Duodenal mucosa (tissue), 2 donors: Measurements from ENCODE around the gene A2M.

Source experiments
- H3K27ac ChIP-seq: one replicate; pipeline ENCODE4 v1.7.0; 2013; ENCODE audit warnings: low read depth, low read length
- H3K27me3 ChIP-seq, 2 donors: one replicate each; pipeline ENCODE4 v1.7.0; 2013; ENCODE audit warnings: low read length in 2 of 2, control low read depth in 1 of 2; ENCODE audit not compliant: insufficient read depth in 2 of 2, control insufficient read depth in 1 of 2
- H3K36me3 ChIP-seq, 2 donors: one replicate each; pipeline ENCODE4 v1.7.0; 2013; ENCODE audit warnings: low read length in 2 of 2, control low read depth in 1 of 2; ENCODE audit not compliant: insufficient read depth in 2 of 2, control insufficient read depth in 1 of 2
- H3K4me1 ChIP-seq, 2 donors: one replicate each; pipeline ENCODE4 v1.7.0; 2013; ENCODE audit warnings: low read length in 2 of 2, control low read depth in 1 of 2; ENCODE audit not compliant: insufficient read depth in 2 of 2, control insufficient read depth in 1 of 2
- H3K4me3 ChIP-seq, 2 donors: one replicate each; pipeline ENCODE4 v1.7.0; 2013; ENCODE audit warnings: low read length in 2 of 2, low read depth in 1 of 2
- H3K9ac ChIP-seq, 2 donors: one replicate each; pipeline ENCODE4 v1.7.0; 2013; ENCODE audit warnings: low read length in 2 of 2, low read depth in 1 of 2
- H3K9me3 ChIP-seq, 2 donors: one replicate each; pipeline ENCODE4 v1.7.0; 2013; ENCODE audit warnings: low read length in 2 of 2, control low read depth in 1 of 2; ENCODE audit not compliant: control insufficient read depth in 1 of 2

The A2M gene

DNA sequence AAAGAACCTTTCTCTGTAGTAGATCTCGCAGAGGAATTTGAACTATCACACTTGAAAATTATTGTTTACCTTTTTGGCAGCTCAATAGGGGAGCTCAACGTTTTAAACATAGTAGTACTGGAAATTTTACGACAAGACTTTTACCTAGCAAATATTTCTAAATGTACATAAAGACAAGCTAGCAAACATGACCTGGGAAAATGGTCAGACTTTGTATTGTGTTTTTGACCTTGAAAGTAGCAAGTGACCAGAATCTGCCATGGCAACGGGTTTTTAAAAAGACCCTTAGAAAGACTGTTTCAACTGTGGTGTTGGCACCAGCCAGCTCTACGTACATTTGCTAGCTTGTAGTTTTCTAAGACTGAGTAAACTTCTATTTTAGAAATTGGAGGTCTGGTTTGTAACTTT lies 20.2 kb upstream of the A2M start:
- no peaks in the 10 kb centered on the region for H3K4me1 ChIP-seq
- no peaks in the 10 kb centered on the region for H3K36me3 ChIP-seq
- no peaks in the 10 kb centered on the region for H3K9me3 ChIP-seq
- no peak overlapping the region for H3K9ac ChIP-seq
- no peaks in the 10 kb centered on the region for H3K27me3 ChIP-seq
- H3K4me3 ChIP-seq = no peak overlapping the region
- no peak overlapping the region for H3K27ac ChIP-seq

DNA sequence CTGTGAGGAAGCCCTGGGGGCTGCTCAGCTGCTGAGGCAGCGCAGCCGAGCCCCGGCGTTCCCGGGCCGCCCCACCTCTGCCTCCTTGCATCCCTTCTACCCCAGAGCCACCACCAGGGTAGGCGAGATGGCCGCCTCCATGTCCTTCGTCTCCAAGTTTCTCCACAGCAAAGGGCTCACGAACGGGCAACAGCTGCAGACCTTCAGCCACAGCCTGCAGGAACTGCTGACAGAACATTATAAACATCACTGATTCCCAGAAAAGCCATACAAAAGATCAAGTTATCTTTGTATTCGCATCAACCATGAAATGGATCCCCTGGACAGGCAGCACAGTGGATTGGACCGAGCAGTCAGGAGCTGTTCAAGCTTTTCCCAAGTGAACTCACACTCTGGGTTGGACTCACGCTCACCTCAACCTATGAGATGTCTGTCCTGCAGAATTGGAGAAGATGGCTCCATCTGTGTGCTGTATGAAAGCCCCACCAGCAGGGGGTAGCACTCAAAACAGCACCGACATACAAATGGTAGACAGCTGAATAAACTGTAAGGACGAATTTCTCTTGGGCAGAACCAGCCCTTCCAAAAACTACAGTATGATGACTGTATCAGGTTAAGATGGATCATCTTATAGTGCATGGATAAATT lies 19.4 kb upstream of the A2M start:
- no peak overlapping the region for H3K27ac ChIP-seq
- no peaks in the 10 kb centered on the region for H3K27me3 ChIP-seq
- no peak overlapping the region for H3K9ac ChIP-seq
- H3K4me1 ChIP-seq = no peaks in the 10 kb centered on the region
- H3K9me3 ChIP-seq = no peaks in the 10 kb centered on the region
- peak overlapping the region in 1 of 2 donors; percentile 13 for H3K4me3 ChIP-seq
- no peaks in the 10 kb centered on the region for H3K36me3 ChIP-seq

DNA sequence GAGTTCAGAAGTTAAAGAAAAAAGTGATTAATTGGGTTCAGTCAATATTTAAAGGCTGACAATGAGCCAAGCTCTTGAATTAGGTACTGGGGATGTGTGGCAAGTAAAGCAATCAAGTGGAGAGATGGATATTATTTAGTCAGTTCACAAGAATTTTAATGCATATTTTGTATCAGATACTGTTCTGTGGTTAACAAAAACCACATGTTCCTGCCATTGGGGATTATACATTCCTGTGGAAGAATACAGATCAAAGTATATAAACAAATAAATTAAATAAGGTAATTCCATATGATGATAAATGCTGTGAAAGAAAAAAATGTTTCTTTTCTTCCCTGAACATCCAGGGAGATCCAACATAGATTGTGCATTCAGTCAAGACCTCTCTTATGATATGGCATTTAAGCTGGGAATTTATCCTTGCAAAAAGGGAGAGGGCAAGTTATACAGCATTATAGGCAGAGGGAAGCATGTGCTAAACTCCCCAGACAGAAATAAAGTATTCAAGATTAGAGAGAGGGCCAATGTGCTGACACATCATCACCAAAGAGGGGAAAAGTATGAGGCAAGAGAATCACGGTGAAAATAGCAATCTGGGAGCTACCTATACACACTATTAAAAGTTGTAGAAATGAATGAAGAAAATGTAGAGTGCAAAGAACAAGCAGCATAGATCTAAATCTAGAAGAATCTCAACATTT lies 17.6 kb upstream of the A2M start:
- Histone ChIP-seq H3K36me3 (no peaks in the 10 kb centered on the region), H3K9me3 (no peaks in the 10 kb centered on the region), H3K9ac (no peak overlapping the region), H3K4me1 (no peaks in the 10 kb centered on the region), H3K27me3 (no peaks in the 10 kb centered on the region), H3K4me3 (no peak overlapping the region), H3K27ac (no peak overlapping the region)

GRCh38 chr12:9132008-9132535 lies 16.4 kb upstream of the A2M start:
- no peak overlapping the region for H3K4me3 ChIP-seq
- no peaks in the 10 kb centered on the region for H3K27me3 ChIP-seq
- H3K9me3 ChIP-seq = no peaks in the 10 kb centered on the region
- H3K4me1 ChIP-seq = no peaks in the 10 kb centered on the region
- H3K36me3 ChIP-seq = no peaks in the 10 kb centered on the region
- H3K9ac ChIP-seq = no peak overlapping the region
- H3K27ac ChIP-seq = no peak overlapping the region

GRCh38 chr12:9130244-9130643 lies 14.5 kb upstream of the A2M start:
- no peaks in the 10 kb centered on the region for H3K27me3 ChIP-seq
- H3K4me3 ChIP-seq = no peak overlapping the region
- no peaks in the 10 kb centered on the region for H3K9me3 ChIP-seq
- no peak overlapping the region for H3K9ac ChIP-seq
- no peak overlapping the region for H3K27ac ChIP-seq
- no peaks in the 10 kb centered on the region for H3K36me3 ChIP-seq
- no peaks in the 10 kb centered on the region for H3K4me1 ChIP-seq

DNA sequence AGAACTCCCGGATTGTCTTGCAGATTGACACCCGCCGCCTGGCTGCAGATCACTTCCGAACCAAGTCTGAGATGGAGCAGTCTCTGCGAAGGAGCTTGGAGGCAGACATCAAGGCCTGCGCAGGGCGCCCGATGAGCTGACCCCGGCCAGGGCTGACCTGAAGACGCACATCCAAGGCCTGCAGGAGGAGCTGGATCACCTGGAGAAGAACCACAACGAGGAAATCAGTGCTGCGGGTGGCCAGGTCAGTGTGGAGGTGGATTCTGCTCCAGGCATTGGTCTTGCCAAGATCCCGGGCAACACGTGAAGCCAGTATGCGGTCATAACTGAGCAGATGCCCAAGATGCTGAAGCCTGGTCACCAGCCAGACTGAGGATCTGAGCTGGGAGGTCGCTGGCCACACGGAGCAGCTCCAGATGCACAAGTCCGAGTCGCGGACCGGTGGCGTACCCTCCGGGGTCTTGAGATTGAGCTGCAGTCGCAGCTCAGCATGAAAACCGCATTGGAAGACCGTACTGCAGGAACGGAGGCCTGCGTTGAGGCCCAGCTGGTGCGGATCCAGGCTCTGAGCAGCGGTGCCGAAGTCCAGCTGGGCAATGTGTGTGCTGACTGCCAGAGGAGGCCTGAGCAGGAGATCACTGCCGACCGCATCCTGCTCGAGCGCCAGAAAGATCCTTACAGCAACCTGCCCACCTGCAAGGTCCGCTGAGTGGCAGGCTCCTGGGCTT lies 12.4 kb upstream of the A2M start:
- H3K9ac ChIP-seq = no peak overlapping the region
- no peak overlapping the region for H3K4me3 ChIP-seq
- H3K4me1 ChIP-seq = no peaks in the 10 kb centered on the region
- H3K36me3 ChIP-seq = no peaks in the 10 kb centered on the region
- H3K9me3 ChIP-seq = no peaks in the 10 kb centered on the region
- H3K27me3 ChIP-seq = no peaks in the 10 kb centered on the region
- H3K27ac ChIP-seq = no peak overlapping the region

GRCh38 chr12:9127484-9127883 lies 11.8 kb upstream of the A2M start:
- Histone ChIP-seq H3K9me3 (no peaks in the 10 kb centered on the region), H3K36me3 (no peaks in the 10 kb centered on the region), H3K4me3 (no peak overlapping the region), H3K9ac (no peak overlapping the region), H3K27ac (no peak overlapping the region), H3K27me3 (no peaks in the 10 kb centered on the region), H3K4me1 (no peaks in the 10 kb centered on the region)

GRCh38 chr12:9124383-9125031 lies 8.8 kb upstream of the A2M start:
- H3K27ac ChIP-seq = peak overlapping the region; percentile 8
- H3K9me3 ChIP-seq = no peaks in the 10 kb centered on the region
- no peaks in the 10 kb centered on the region for H3K4me1 ChIP-seq
- no peaks in the 10 kb centered on the region for H3K27me3 ChIP-seq
- no peak overlapping the region for H3K9ac ChIP-seq
- H3K4me3 ChIP-seq = no peak overlapping the region
- no peaks in the 10 kb centered on the region for H3K36me3 ChIP-seq

- Histone ChIP-seq H3K9me3 (no peaks in the 10 kb centered on the region), H3K27ac (no peak overlapping the region), H3K27me3 (no peaks in the 10 kb centered on the region), H3K36me3 (no peaks in the 10 kb centered on the region), H3K4me1 (no peaks in the 10 kb centered on the region), H3K9ac (no peak overlapping the region), H3K4me3 (no peak overlapping the region)
Observed at GRCh38 chr12:9123781-9124382, 8.2 kb upstream of the A2M start.
